GM23248 (cell line): ENCODE data around the gene ARFRP1. TPM values are rescaled to one million over a fixed set of nuclear protein-coding genes. Genes with fewer than 3 reads are reported as not detected.

Source experiments
- DNase-seq: peaks from one replicate; pipeline ENCODE4 v3.0.0-alpha.2; 2015
- H2AFZ ChIP-seq: fragments of 200-600 bp; sonication (generic); 2 replicates; pipeline ENCODE4 v1.6.1; 2016; ENCODE audit warnings: antibody characterized with exemption
- H3F3A ChIP-seq: fragments of 200-600 bp; sonication (generic); 2 replicates; pipeline ENCODE4 v1.6.1; 2016; ENCODE audit warnings: mild to moderate bottlenecking, antibody characterized with exemption, mixed run types; ENCODE audit not compliant: insufficient read depth
- H3K27ac ChIP-seq: fragments of 200-600 bp; sonication (generic); 2 replicates; pipeline ENCODE4 v1.5.1; 2016; ENCODE audit warnings: mild to moderate bottlenecking
- H3K27me3 ChIP-seq: fragments of 200-600 bp; sonication (generic); replicated peaks from 2 replicates; pipeline ENCODE4 v1.6.1; 2016; ENCODE audit warnings: mild to moderate bottlenecking; ENCODE audit not compliant: insufficient read depth
- H3K36me3 ChIP-seq: fragments of 200-600 bp; sonication (generic); 2 replicates; pipeline ENCODE4 v1.6.1; 2016; ENCODE audit warnings: low read depth, mild to moderate bottlenecking
- H3K4me1 ChIP-seq: fragments of 200-600 bp; sonication (generic); 2 replicates; pipeline ENCODE4 v1.6.1; 2016; ENCODE audit warnings: mild to moderate bottlenecking; ENCODE audit not compliant: insufficient read depth
- H3K4me2 ChIP-seq: fragments of 200-600 bp; sonication (generic); one replicate; pipeline ENCODE4 v1.6.1; 2016; ENCODE audit warnings: mild to moderate bottlenecking; ENCODE audit not compliant: unreplicated experiment
- H3K4me3 ChIP-seq: fragments of 200-600 bp; sonication (generic); 2 replicates; pipeline ENCODE4 v1.5.1; 2016; ENCODE audit warnings: mild to moderate bottlenecking
- H3K79me2 ChIP-seq: fragments of 200-600 bp; sonication (generic); 2 replicates; pipeline ENCODE4 v1.6.1; 2016; ENCODE audit warnings: mild to moderate bottlenecking; ENCODE audit not compliant: insufficient read depth
- H3K9ac ChIP-seq: fragments of 200-600 bp; sonication (generic); 2 replicates; pipeline ENCODE4 v1.6.1; 2016; ENCODE audit warnings: mild to moderate bottlenecking
- H3K9me2 ChIP-seq: fragments of 200-600 bp; sonication (generic); 2 replicates; pipeline ENCODE4 v1.6.1; 2016; ENCODE audit warnings: mixed run types, mild to moderate bottlenecking, moderate library complexity; ENCODE audit not compliant: insufficient read depth
- H3K9me3 ChIP-seq: fragments of 200-600 bp; sonication (generic); one replicate; pipeline ENCODE4 v1.6.1; 2017; ENCODE audit warnings: low read depth
- H4K20me1 ChIP-seq: fragments of 200-600 bp; sonication (generic); 2 replicates; pipeline ENCODE4 v1.6.0; 2016; ENCODE audit not compliant: insufficient read depth
- EZH2 ChIP-seq: fragments of 200-600 bp; sonication (generic); IDR thresholded peaks from 2 replicates; pipeline ENCODE4 v1.6.1; 2018; ENCODE audit warnings: antibody characterized with exemption, mild to moderate bottlenecking; ENCODE audit not compliant: insufficient read depth, poor library complexity, severe bottlenecking
- EZH2phosphoT487 ChIP-seq: fragments of 200-600 bp; sonication (generic); IDR thresholded peaks from 2 replicates; pipeline ENCODE4 v1.6.1; 2018; ENCODE audit warnings: antibody characterized with exemption, moderate library complexity, mild to moderate bottlenecking, low read depth; ENCODE audit not compliant: insufficient read depth
- WGBS, 2 experiments: methylation state at CpG; one replicate each; pipeline ENCODE4 v1.1.6; 2015 to 2017; ENCODE audit warnings: low lambda C conversion rate in 2 of 2, low coverage in 1 of 2; ENCODE audit errors: missing lambda C conversion rate in 2 of 2; 5-methylcytosine and 5-hydroxymethylcytosine counted together
- in situ Hi-C: fragments of 300-500 bp; cut with MboI; formaldehyde crosslinking; loops from 2 replicates; pipeline ENCODE4 v1.15.0; 2020
- polyA plus RNA-seq: library from polyadenylated mRNA; unstranded; fragments of >200 nt; fragmentation: Nextera tagmentation; extraction: Ambion mirVana; gene quantifications from 2 replicates; pipeline ENCODE4 v1.2.1, GENCODE V29; 2016
- total RNA-seq: library from RNA; depleted of rRNA; stranded (reverse); fragments of >200 nt; shearing (Covaris generic); gene quantifications from 2 replicates; pipeline ENCODE4 v1.2.3, GENCODE V29; 2014

ARFRP1 gene
- total and polyA plus RNA-seq, 2 experiments from 2014 or later: 57.6 to 61.4 TPM

GRCh38 chr20:63664861-63665594 is 42.7 kb downstream of the ARFRP1 start:
- H3K79me2 ChIP-seq: peaks cover 43% of the 10 kb centered on the region
- in situ Hi-C loops: no loop called here
- no peaks in the 10 kb centered on the region for H3F3A ChIP-seq
- no peak for DNase-seq
- H3K9me2 ChIP-seq: no peaks in the 10 kb centered on the region
- H3K4me2 ChIP-seq: no peak overlapping the region
- H3K9ac ChIP-seq: no peak overlapping the region
- 82 to 88% methylated on average over 18 of the region's 18 CpGs for WGBS, 2 experiments
- H3K36me3 ChIP-seq: no peaks in the 10 kb centered on the region; the same call in 1 of the 2 replicates
- H3K9me3 ChIP-seq: no peaks in the 10 kb centered on the region
- H2AFZ ChIP-seq: no peak overlapping the region
- H4K20me1 ChIP-seq: no peaks in the 10 kb centered on the region
- TF ChIP-seq EZH2: no peak
- no peak for TF ChIP-seq EZH2phosphoT487
- no peak overlapping the region for H3K4me3 ChIP-seq
- H3K4me1 ChIP-seq: no peaks in the 10 kb centered on the region
- no peak overlapping the region for H3K27ac ChIP-seq
- no peaks in the 10 kb centered on the region for H3K27me3 ChIP-seq

GRCh38 chr20:63664143-63664851 is 43.5 kb downstream of the ARFRP1 start:
- Histone ChIP-seq H3K27ac (no peak overlapping the region), H3K27me3 (no peaks in the 10 kb centered on the region), H3K4me1 (peaks cover 3% of the 10 kb centered on the region), H3K4me3 (no peak overlapping the region), H3F3A (peaks cover 3% of the 10 kb centered on the region; the same call in 1 of the 2 replicates), H3K36me3 (no peaks in the 10 kb centered on the region; the same call in 1 of the 2 replicates), H3K79me2 (peaks cover 50% of the 10 kb centered on the region), H2AFZ (no peak overlapping the region), H3K9me3 (no peaks in the 10 kb centered on the region), H3K9ac (no peak overlapping the region), H3K9me2 (no peaks in the 10 kb centered on the region), H3K4me2 (no peak overlapping the region), H4K20me1 (no peaks in the 10 kb centered on the region)
- 93 to 94% methylated on average over 16 to 21 of the region's 22 CpGs for WGBS, 2 experiments
- in situ Hi-C loops: no loop called here
- TF ChIP-seq EZH2: no peak
- no peak for TF ChIP-seq EZH2phosphoT487
- no peak for DNase-seq

GRCh38 chr20:63663332-63664066 is 44.3 kb downstream of the ARFRP1 start:
- peaks cover 7% of the 10 kb centered on the region; the same call in 1 of the 2 replicates for H3F3A ChIP-seq
- H3K4me1 ChIP-seq: peaks cover 5% of the 10 kb centered on the region
- no peak overlapping the region for H3K27ac ChIP-seq
- H3K4me3 ChIP-seq: no peak overlapping the region
- H3K9me3 ChIP-seq: no peaks in the 10 kb centered on the region
- H3K36me3 ChIP-seq: no peaks in the 10 kb centered on the region
- H3K4me2 ChIP-seq: no peak overlapping the region
- H2AFZ ChIP-seq: no peak overlapping the region
- TF ChIP-seq EZH2: no peak
- H3K9ac ChIP-seq: no peak overlapping the region
- peaks cover 55% of the 10 kb centered on the region for H3K79me2 ChIP-seq
- H4K20me1 ChIP-seq: no peaks in the 10 kb centered on the region
- H3K27me3 ChIP-seq: no peaks in the 10 kb centered on the region
- no peak for DNase-seq
- 90 to 91% methylated on average over 26 of the region's 26 CpGs for WGBS, 2 experiments
- in situ Hi-C loops: no loop called here
- H3K9me2 ChIP-seq: no peaks in the 10 kb centered on the region

DNA sequence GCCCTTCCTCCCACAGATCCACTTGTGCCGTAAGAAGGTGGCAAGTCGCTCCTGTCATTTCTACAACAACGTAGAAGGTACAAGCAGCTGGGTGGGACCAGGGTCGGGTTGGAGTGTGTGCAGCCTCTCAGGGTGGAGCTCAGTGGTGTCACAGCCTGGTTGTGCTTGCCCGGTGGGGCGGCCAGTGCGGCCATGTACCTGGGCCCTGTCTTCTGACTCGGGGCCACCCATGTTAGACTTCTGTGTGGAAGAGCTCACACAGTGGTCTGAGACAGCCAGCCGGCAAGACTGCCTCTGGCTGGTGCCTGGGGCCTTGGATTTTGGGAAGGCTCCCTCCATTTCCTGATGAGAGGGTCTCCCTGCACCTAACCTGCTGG is 45.0 kb downstream of the ARFRP1 start:
- in situ Hi-C loops: no loop called here
- Histone ChIP-seq H3K4me3 (no peak overlapping the region), H3K9me2 (no peaks in the 10 kb centered on the region), H3K9ac (no peak overlapping the region), H4K20me1 (no peaks in the 10 kb centered on the region), H3K9me3 (no peaks in the 10 kb centered on the region), H3K4me2 (no peak overlapping the region), H3K79me2 (peaks cover 55% of the 10 kb centered on the region), H2AFZ (no peak overlapping the region), H3K27me3 (no peaks in the 10 kb centered on the region), H3K27ac (no peak overlapping the region), H3F3A (peaks cover 7% of the 10 kb centered on the region; the same call in 1 of the 2 replicates), H3K4me1 (peaks cover 6% of the 10 kb centered on the region), H3K36me3 (no peaks in the 10 kb centered on the region)
- WGBS, 2 experiments: 82 to 86% methylated on average over 9 of the region's 9 CpGs
- no peak for TF ChIP-seq EZH2
- TF ChIP-seq EZH2phosphoT487: no peak
- DNase-seq: no peak
